GM12801 (cell line): ENCODE measurements around the gene S100A2.

ENCODE experiments used
- TF ChIP-seq, protein P1 (sequence below): IDR thresholded peaks from one replicate; pipeline ENCODE4 v1.5.1; 2011; ENCODE audit warnings: control low read depth; ENCODE audit not compliant: insufficient read length; ENCODE audit errors: extremely low read depth

Gene S100A2

DNA sequence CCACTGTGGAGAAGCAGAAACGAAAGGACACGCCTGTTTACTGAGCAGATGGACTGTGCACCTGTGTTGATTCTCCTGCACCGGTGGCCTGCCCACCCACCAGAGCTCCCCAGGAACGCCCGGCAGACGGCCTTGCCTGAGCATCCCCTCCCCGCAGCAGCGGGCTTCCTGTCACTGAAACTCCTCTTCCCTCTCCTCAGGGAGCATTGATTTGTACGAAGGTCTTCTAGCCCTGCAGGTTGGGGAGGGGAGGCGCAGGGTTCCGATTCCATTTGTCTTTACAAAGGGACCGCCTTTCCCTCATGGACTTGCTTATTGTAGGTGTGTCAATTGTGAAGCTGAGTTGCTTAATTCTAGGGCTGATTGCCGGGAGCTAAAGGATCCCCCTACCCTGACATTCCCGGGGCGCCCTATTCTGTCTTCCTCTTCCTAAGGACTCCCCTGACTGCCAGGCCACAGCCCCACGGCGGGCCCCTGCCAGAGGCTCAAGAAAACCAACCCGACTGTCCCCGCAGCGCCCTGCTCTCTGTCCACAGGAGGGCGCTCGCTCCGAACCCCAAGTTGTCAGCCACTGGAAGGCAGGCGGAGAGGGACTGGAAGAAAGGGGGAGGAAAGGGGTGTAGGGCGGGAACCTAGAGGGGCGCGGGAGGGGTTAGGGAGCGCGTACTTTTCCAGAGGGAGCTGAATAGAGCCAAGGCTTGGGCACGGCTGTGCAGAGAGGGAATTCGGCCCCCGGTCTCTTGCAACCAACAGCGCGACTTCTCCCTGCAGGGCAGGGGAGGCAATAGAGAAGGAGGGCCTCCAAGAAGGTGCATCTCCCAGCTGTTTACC, 32.7 kb downstream of the S100A2 start:
- TF ChIP-seq, protein P1, sequence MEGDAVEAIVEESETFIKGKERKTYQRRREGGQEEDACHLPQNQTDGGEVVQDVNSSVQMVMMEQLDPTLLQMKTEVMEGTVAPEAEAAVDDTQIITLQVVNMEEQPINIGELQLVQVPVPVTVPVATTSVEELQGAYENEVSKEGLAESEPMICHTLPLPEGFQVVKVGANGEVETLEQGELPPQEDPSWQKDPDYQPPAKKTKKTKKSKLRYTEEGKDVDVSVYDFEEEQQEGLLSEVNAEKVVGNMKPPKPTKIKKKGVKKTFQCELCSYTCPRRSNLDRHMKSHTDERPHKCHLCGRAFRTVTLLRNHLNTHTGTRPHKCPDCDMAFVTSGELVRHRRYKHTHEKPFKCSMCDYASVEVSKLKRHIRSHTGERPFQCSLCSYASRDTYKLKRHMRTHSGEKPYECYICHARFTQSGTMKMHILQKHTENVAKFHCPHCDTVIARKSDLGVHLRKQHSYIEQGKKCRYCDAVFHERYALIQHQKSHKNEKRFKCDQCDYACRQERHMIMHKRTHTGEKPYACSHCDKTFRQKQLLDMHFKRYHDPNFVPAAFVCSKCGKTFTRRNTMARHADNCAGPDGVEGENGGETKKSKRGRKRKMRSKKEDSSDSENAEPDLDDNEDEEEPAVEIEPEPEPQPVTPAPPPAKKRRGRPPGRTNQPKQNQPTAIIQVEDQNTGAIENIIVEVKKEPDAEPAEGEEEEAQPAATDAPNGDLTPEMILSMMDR: no peak

DNA sequence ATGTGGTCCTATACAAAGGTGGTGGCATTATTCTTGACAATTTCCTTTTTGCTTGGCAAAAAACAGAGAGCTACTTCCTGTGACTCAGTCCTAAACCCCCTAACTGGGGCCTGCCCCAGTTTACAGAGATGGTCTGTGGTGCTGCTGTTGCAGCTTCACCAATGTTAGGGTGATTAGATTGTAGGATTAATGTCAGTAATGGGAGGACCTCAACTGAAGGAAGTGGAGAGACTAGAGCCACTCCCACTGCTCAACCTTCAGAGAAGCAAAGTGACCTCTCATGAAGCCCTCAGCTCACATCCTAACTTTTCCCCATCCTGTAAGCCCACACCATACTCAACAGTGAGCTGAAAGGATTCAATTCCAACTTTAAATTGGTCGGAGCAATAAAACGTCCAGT, 33.5 kb downstream of the S100A2 start:
- TF ChIP-seq, protein P1: no peak

- TF ChIP-seq, protein P1: no peak
These were observed 34.0 kb downstream of the S100A2 start for GRCh38 chr1:153531638-153532037.

GRCh38 chr1:153527683-153528040, 38.0 kb downstream of the S100A2 start:
- TF ChIP-seq, protein P1: no peak

DNA sequence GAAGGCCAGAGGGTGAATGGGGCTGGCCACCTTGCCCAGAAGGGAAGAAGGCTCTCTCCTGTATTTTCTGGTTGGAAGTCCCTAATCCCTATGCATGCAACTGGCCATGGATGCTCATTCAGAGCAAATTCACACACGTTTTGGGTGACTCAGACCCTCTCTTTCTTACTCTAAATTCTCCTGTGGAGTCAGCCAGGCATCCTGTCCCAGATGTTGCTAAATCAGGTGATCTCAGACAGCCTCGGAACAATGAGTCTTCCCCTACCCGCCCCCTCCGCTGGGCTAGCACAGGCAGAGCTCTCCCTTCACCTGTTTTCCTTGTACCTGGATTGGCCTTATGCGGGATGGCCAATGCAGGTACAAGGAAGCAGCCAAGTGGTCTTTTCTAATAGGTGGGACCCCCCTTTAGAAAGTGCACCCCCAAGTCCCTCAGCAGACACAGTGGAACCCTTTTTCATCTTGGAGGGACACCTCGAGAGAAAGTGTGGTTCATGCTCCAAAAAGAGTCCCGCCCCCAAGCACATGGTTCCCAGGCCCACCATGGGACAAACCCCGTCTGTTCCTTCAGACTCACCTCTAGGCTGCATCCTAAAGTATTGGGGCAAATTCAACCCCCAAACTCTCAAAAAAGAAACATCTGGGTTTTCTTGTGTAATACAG, 38.5 kb downstream of the S100A2 start:
- TF ChIP-seq, protein P1: no peak

DNA sequence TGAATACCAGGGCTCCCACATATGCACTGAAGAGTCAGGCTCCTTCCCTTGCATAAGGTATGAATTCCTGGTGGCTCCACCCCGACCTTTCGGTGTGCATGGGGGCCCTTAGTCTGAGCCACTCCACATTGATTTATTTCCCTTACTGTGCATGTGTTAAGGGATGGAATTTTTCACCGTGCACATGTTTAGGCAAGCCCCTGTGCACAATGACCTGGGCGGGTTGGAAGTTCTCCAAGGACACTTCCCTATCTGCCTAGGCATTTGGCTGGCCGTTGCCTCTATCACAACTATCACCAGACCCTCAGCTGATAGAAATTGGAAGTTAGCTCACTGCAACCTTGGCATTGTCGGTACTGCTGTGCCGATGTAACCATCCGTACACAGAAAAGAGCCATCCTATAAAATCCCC, 39.5 kb downstream of the S100A2 start:
- TF ChIP-seq, protein P1: no peak

GRCh38 chr1:153525088-153525728, 40.4 kb downstream of the S100A2 start:
- TF ChIP-seq, protein P1: no peak
